NCI-H510A treated with DMSO at 0.1 percent for 48 hours (cell line): ENCODE results near the gene SLX9.

ENCODE experiments used
- DNase-seq: peaks from one replicate; lab custom pipeline; 2025; lab: John Stamatoyannopoulos, UW

Gene SLX9, protein sequence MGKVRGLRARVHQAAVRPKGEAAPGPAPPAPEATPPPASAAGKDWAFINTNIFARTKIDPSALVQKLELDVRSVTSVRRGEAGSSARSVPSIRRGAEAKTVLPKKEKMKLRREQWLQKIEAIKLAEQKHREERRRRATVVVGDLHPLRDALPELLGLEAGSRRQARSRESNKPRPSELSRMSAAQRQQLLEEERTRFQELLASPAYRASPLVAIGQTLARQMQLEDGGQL

DNA sequence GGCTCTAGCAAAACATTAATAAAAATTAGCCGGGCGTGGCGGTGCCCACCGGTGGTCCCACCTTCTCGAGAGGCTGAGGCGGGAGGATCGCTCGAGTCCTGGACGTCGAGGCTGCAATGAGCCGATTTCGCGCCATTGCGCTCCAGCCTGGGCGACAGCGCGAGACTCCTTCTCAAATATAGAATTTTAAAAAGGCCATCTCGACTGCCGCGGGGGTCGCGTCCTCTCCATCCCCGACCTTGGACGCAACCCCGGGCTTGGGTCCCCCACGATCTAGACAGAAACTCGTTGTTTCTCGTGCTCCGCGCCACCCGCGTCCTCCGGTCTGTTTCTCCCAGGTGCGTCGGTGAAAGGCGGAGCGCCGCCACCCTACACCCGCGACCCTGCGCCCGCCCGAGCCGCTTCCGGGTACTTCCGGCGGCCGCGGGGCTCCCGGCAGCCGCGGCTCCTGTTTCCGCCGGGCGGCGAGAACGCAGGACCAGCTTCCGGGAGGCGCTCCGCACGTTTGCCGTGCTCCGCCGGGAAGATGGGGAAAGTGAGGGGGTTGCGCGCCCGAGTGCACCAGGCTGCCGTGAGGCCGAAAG is at the start of gene SLX9:
SLX9 (plus strand) TSS at position 498 of the 584 bp plus-strand sequence; CDS start at position 527, 29 bp downstream.
- DNase-seq = peak; percentile 73

DNA sequence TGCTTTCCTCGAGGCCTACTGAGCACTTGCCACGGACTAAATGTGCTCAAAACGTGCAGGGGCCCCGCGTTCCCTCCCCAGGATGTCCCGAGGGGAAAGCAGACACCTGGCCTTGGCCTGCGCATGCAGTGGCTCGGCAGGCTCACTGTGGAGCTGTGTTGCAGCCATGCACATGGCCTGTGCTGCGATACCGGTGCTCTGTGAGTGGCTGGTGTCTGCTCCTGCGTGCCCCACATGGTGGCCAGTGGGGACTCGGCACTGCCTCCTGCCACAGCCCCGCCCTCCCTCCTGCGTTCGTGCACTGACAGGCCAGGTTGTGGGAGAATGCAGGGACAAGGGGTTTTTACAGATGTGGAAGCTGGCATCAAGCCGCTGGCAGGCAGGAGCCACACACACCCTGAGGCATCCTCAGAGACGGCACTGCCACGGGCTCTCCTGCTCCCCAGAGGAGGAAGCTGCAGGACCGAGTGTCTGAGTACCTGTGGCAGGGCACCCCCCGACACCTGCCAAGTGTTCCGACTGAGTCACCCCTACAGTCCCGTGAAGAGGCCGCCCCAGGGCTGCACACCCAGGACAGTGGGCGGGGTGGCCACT is 49.4 kb upstream of the SLX9 start:
- no peak for DNase-seq

DNA sequence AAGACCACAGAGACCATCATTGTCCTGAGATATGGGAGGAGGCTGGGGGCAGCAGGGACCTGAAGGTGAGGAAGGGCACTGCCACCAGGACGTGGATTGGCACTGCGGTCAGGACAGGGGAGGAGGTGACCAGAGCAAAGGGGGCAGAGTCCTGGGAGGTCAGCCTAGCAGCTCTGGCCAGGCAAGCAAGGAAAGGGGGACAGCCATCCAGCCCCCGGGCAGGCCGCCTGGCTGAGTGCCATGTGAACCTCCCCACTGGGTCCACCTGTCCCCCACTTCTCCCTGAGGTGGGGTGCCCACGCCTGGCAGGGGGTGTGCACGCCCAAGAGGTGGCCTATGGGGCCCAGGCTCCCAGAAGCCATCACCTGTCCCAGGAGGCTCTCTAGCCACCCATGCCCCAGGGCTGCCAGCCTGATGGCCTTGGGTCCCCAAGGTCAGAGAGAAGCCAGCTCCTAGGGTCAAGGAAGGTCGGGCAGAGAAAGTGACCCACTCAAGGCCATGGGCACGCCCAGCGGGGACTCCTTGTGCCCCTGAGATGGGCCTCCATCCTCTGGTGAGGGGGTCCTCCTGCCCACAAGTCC is 48.8 kb upstream of the SLX9 start:
- DNase-seq = no peak

DNA sequence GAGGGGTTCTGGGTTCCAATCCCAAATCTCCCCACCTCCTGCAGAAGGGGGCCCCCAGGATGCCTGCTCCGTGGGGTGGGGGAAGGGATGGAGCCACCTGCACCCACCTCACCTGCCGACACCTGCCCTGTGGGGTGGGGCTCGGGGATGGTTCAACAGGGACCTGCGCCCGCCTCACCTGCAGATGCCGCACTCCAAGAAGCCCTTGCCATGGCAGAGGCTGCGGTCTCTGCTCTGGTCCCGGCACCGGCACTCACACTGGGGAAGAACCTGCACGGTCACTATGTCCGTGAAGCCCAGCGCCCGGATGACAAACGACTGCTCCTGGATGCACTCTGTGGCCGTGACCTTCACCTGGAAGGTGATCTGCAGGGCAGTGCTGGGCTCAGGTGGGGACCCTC is 48.2 kb upstream of the SLX9 start:
- no peak for DNase-seq

DNA sequence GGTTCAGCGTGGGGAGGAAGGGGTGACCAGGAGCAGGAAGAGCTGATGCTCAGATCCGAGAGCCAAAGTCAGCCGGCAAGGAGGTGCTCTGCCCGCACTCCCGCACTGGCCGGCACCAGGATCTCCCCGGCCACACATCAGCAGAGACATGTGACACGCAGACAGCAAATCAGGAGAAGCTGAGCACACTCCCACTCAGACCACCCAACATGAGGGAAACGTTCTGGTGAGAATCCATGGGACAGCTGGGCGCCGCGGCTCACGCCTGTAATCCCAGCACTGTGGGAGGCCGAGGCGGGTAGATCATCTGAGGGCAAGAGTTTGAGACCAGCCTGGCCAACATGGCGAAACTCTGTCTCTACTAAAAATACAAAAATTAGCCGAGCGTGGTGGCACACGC is 47.7 kb upstream of the SLX9 start:
- DNase-seq = no peak

DNA sequence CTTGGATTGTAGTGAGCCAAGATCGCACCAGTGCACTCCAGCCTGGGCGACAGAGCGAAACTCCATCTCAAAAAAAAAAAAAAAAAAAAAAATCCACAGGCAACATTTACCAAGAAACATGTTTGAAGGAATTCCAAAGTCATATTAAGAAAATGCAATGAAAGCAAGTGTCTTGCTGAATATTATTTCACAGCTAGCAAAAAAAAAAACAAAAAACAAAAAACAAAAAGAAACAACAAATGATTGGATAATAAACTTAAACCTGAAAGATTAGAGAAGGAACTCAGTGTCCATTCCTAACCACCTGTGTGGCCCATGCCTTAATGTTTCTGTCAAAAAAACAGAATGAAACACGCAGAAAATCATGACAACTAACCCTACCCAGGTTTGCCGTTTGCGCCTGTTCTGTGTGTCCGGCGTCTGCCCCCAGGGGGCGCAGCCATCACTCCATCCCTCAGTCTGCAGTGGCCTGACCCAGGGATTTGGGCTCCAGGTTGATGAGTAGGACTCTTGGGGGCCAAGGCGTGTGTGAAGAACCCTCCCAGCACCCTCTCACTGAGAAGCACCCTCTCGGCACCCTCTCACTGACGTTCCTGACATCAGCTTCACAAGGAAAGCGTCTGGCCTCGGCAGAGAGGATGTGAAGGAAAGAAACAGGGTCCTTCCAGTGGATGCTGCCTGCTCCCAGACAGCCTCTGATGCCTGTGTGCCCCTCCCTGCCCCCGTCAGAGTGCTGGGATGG is 47.1 kb upstream of the SLX9 start:
- DNase-seq = no peak

DNA sequence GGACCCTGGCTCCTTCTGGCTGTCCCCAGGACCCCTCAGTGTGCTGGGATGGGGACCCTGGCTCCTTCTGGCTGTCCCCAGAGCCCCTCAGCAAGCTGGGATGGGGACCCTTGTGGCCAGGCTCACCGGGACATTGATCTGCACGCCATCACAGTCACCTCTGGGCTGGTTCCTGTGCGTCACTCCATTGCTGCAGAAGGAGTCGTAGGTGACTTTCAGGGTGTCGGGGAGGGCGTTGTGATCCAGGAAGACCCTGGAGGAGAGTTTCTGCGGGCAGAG is 46.6 kb upstream of the SLX9 start:
- DNase-seq = no peak

DNA sequence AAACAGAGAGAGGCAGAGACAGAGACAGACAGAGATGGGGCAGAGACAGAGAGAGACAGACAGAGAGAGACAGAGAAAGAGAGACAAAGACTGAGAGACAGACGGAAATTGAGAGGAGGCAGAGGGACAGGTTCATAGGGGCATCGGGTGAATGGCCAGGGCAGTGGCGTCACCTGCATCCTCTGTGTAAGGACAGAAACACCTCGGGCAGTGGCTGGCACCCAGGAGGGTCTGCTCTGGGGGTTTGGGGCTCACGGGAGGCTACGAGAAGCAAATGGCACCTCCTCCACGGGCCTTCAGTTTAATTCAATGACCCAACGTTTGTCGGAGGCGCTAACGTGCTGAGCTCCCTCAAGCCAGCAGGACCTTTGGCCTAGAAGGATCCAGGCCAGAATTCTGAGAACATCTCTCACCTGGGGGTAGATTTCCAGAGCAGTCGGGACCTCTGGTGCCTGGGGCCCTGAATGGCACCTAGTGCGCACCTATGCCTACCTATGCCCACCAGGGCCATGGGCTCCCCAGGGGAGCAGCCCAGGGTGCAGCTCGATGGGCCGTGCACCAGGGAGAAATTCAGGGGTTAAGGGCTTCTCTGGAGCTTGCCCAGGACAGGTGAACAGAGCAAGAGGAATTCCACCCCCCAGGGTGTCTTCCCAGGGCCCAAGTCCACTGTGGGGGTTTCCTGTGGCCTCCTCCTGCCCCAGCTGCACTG is 45.7 kb upstream of the SLX9 start:
- no peak for DNase-seq

DNA sequence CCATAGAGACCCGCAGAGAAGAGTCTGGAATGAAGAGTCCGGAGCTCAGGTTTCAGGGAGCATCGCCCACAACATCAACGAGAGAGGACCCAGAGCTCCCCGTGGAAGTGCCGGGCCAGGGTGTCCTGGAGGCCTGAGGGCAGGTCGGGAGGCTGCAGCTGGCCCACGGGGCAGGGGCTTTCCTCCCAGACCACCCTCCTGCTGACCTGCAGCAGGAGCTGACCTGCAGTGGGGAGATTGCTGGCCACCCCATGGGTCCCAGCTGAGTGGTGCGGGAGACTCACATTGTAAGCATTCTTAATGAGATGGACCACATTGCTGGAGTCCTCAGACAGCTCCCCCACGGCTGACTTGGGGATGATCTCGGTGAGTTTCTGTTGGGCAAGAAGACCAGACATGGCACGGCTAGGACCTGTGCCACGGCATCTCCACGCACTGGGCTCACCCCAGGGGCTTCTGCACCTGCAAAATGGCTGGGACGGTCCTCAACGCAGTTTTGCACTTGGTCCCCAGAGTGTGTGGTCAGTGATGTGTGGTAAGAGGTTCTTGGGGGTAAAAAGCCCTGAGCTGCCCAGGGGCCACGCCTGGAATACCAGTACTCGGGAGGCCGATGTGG is 45.0 kb upstream of the SLX9 start:
- no peak for DNase-seq

DNA sequence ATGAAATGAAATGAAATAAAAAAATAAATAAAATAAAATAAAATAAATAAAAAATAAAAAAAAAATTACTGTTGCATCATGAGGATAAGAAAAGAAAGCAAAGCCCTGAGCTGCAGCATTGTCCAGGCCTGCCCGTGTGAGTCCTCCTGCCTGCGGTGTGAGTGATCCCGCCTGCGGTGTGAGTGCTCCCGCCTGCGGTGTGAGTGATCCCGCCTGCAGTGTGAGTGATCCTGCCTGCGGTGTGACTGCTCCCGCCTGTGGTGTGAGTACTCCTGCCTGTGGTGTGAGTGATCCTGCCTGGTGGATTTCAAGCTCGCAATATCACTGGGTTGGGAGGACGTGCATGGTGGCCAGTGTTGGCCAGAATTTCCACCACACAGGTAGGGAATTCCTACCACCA is 44.0 kb upstream of the SLX9 start:
- DNase-seq = no peak

DNA sequence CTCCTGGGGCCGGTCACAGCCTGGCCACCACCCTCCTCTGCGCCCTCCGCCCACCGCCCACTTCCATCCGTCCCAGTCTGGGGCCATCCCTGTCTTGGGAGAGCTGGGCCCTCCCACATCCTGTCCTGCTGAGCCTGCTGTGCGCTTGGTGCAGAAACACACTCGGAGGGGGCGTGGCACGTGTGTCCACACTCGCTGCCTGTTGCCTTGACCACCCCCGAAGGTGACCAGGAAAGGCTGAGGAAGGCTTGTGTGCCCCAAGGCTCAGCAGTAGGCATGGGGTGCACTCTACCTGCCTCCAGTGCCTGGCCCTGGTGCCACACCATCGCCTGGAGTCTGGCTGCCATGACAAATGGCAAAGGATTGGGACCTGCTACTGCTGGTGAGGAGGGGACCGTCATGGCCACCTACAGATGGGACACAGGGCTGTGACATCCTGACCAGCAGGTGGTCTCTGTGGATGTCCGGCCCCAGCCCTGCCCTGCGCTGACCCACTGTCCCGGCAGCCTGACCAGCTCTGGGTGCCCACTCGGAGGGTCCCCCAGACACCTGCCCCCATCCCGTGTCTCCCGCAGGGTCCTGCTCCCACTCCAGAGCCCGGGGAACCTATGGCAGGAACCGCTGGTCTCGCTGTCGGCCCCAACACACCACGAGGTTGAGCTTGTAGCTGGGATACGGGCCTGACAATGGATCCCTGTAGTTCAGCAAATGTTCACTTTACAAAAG is 43.1 kb upstream of the SLX9 start:
- no peak for DNase-seq

DNA sequence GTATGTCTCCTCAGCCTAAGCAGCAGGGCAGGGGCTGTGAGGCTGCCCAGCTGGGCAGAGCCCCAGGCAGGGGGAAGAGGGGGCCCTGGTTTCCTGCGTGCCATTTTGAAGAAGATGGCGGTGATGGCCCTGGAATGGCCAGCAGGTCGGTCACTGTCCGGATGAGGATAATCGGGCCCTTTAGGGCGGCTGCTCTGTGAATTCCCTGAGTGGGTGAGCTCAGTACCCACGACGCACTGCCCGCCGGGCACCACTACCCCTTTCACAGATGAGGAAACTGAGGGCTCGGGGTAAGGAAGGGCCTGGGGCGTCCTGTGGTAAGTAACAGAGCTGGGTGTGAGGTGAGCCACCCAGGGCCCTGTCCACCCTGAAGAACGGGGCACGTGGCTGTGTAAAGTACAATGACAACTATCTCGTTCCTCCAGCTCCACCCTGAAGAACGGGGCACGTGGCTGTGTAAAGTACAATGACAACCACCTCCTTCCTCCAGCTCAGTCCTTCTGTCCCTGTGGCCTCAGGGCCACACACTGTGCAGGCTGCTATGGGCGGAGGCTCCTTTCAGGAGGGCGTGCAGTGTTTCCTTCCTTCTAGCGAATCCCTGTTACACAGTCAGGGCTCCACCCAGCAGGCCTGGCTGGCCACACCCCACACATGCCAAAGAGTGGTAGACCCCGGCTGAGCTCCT is 42.4 kb upstream of the SLX9 start:
- no peak for DNase-seq

DNA sequence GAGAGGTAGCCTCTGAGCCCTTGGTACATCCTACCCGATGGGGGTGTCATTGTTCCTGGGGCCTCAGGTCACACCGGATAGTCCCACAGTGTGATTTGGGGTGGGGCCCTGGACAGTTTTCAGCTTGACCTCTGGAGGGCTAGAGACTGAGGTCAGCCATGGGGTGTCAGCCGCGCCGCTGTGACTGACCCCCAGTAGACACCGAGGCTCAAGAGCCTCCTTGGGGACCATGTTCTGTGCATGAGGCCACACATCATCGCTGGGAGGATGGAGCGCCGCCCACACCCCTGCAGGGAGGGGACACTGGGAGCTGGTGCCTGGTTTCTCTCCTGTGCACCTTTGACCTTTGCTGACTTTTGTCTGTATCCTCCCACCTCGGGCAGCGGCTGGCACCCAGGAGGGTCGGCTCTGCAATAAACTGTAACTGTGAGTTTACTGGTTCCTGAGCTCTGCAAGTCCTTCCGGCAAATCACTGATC is 41.8 kb upstream of the SLX9 start:
- DNase-seq = no peak

DNA sequence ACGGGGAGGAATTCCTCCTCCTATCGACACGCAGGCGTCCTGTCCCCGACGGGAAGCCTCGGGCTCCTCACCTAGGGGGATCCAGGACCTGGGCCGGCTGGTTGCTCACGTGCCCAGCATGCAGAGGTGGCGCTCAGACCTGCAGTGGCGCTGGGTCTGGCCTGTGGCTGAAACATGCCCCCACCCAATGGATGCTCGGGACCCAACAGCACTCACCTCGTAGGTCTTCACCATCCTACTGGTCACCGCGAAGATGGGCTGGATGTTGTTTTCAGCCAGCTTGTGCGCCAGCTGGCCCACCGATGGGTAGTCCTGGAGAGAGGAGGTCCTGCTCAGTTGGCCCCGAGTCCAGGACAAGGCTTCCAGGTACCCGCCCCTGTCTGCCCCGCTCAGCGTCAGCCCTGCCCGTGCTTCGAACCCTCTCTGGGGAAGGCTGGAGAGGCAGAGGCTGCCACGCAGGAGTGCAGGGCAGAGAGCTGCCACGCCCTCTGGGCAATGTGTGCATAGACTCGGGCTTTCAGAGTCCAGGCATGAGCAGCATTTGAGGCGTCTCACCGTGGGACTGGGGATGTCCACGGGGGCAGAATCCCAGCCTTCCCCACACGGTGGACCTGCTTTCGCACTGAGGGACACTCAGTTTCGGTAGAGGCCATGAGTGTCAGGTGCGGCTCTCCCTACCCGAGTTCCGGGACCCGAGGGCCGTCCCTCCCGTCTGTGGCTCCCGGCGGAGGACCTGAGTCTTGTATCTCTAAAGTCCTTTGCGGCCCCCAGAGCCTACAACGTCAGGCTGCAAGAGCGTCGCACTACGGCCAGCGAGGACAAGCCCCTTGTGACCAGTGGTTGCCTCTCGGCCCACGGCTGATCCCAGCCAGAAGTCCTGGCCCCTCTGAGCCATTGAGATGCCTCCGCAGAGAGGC is 40.7 kb upstream of the SLX9 start:
- no peak for DNase-seq

DNA sequence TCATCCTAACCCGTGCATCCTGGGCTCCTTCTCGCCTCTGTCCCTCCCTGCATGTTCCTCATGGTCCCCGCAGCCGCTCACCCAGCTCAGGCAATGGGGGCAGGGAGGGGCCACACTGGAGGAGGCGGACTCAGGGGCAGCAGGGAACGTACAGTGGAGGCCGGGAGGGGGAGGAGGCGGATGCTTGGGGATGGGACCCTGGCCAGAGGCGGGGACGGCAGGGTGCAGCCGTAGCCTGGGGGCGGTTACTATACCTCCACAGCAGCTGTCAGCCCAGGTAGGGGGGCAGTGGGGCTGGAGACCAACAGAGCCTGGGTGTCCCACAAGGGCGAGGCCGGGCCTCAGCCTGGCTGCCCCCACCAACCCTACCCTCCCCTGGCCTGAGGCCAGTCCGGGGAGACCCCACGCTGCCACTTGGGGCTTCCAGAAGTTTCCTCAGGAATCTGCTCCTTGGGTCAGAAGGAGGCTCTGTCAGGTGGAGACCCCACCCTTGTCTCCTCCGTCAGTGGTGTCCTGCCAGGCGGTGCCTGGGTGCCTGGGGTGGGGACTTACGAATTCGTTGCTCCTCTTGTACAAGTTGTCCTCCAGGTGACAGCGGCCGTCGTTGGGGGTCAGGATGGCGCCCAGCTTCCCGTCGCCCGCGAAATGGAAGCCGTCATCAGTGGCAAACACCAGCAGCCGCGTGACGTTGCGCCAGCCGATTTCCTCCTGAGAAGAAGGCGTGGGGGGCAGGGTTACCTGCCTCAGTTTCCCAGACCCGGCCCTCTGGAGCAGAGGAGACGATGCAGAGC is 39.9 kb upstream of the SLX9 start:
- DNase-seq = no peak

DNA sequence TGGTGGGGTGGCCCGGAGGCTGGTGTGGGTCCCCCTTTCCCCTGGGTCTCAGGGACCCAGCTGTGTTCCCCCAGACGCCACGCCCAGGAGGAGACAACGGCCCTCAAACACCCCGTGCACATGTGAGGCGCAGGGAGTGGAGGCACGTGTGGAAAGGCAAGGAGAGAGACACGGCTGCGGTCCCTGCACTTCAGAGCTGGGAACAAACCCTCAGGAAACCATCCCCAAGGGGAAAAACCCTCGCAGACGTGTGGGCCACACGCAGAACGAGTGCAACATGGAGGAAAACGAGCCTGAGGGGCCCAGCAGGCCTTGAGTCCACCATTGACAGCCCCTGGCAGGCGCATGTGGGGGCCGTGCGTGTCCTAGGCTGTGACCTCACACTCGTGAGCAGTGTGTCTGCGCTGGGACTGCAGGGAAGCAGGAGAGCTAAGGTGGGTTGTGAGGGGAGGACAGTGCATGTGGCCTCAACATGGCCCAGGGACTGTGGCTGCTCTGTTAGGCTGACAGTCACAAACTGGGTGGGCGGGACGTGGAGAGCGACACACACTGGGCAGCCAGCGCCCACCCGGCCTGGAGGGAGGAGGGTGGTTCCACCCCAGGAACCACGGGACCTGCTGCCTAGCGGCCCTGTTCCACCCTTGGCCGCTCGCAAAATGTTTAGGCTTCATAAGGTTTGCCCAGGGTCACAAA is 39.1 kb upstream of the SLX9 start:
- no peak for DNase-seq

DNA sequence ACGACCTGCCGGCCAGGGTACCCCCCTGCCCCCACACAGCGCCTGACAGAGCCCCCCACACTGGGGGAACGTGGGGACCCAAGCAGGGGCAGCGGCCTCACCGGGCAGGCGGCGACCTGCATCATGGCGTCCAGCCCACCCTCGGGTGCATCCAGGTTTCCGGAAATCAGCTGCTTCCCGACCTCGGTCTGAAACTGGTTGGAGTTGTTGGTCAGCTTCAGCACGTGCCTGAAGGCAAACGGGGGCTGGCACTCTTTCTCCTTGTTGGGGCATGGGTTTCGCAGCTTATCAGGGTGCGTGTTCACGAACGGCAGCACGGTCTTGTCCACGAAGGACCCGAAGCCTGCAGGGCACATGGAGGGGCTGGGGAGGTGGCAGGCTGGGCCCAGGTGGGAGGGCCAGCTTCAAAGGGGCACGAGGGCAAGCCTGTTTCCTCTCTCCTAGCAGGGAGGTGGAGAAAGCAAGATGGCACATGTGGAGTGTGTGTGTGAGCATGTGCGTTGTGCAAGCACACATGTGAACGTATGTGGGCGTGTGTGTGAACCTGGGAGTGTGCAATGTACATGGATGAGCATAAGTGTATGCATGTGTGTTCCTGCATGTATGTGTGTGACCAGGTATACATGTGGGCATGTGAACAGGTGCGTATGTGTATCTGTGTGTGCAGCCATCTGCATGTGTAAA is 38.3 kb upstream of the SLX9 start:
- DNase-seq = no peak
